Bronchial epithelial cell (primary cell): ENCODE results near the gene WRAP73. TPM values are rescaled to one million over a fixed set of nuclear protein-coding genes. Genes with fewer than 3 reads are reported as not detected.

Experiments used
- DNase-seq: peaks from one replicate; pipeline ENCODE4 v3.0.0-alpha.2; 2010; ENCODE audit warnings: low read depth
- FAIRE-seq: peaks from 2 replicates; lab custom pipeline; 2011; peaks lifted over from hg19 to GRCh38; lab: Jason Lieb, UNC
- H3K27me3 ChIP-seq: 2 replicates; pipeline ENCODE4 v1.5.1; 2011; ENCODE audit warnings: low read length; ENCODE audit not compliant: control insufficient read depth, insufficient read depth
- H3K36me3 ChIP-seq: 2 replicates; pipeline ENCODE4 v1.5.1; 2011; ENCODE audit warnings: low read length; ENCODE audit not compliant: control insufficient read depth, insufficient read depth
- H3K4me3 ChIP-seq: 2 replicates; pipeline ENCODE4 v1.5.1; 2011; ENCODE audit warnings: mild to moderate bottlenecking, low read depth, low read length, control low read depth
- total RNA-seq: library from RNA; depleted of rRNA; stranded (reverse); fragments of >200 nt; gene quantifications from 2 replicates; pipeline ENCODE4 v1.2.1, GENCODE V29; 2014
- TF ChIP-seq, protein P1 (sequence below): IDR thresholded peaks from 2 replicates; pipeline ENCODE4 v1.5.1; 2011; ENCODE audit warnings: mild to moderate bottlenecking, moderate library complexity, low read length, control low read depth, inconsistent platforms; ENCODE audit not compliant: insufficient read depth, severe bottlenecking

WRAP73 gene
- total RNA-seq, 1 donor from 2014 or later, result 21.3 TPM

DNA sequence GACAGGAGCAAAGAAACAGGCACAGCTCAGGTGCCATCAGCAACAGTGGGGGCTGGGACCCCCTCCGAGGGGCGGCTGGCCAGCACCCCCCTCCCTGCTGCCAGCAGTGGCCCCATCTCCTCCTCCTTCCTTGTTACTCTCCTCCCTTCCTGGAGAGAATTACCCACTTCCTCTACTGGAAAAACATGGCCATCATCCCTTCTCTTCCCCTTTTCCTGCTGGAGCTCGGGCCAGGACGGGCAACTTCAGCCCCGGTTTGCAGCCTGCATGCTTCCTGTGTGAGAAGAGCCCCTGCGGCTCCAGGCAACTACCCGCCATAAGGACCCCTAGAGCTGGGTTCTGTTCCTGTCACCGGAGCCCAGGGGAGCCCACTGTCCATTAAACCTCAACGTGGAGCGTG lies 56.2 kb downstream of the WRAP73 start:
- DNase-seq, result no peak
- FAIRE-seq, result no peak
- H3K27me3 ChIP-seq, result peaks cover 2% of the 10 kb centered on the region

DNA sequence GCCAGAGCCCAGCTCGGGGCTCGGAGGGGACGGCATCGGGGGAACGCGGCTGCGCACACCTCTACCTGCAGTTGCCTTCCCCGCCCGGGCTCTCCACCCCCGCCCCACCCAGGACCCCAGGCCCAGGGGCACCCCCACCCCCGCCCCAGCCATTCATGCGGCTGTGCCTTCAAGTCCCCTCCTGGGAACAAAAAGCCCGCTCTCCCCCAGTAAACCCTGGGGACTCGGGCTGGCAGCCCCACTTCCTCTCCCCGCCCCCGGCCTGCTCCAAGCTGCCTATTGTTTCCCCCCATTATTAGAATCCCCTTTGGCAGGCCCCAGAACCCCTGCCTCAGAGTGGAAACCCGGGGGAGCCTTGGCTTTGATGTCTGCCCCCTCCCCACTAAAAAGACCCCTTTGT lies 56.6 kb downstream of the WRAP73 start:
- FAIRE-seq (no peak), DNase-seq (no peak)
- TF ChIP-seq, protein P1, sequence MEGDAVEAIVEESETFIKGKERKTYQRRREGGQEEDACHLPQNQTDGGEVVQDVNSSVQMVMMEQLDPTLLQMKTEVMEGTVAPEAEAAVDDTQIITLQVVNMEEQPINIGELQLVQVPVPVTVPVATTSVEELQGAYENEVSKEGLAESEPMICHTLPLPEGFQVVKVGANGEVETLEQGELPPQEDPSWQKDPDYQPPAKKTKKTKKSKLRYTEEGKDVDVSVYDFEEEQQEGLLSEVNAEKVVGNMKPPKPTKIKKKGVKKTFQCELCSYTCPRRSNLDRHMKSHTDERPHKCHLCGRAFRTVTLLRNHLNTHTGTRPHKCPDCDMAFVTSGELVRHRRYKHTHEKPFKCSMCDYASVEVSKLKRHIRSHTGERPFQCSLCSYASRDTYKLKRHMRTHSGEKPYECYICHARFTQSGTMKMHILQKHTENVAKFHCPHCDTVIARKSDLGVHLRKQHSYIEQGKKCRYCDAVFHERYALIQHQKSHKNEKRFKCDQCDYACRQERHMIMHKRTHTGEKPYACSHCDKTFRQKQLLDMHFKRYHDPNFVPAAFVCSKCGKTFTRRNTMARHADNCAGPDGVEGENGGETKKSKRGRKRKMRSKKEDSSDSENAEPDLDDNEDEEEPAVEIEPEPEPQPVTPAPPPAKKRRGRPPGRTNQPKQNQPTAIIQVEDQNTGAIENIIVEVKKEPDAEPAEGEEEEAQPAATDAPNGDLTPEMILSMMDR, result no peak
- H3K27me3 ChIP-seq, result peaks cover 2% of the 10 kb centered on the region
- H3K36me3 ChIP-seq, result no peaks in the 10 kb centered on the region
- no peak overlapping the region for H3K4me3 ChIP-seq

More for the DNA sequence above, 56.2 kb downstream of the WRAP73 start:
- H3K36me3 ChIP-seq, result no peaks in the 10 kb centered on the region
- H3K4me3 ChIP-seq, result no peak overlapping the region
- TF ChIP-seq, protein P1, result no peak

DNA sequence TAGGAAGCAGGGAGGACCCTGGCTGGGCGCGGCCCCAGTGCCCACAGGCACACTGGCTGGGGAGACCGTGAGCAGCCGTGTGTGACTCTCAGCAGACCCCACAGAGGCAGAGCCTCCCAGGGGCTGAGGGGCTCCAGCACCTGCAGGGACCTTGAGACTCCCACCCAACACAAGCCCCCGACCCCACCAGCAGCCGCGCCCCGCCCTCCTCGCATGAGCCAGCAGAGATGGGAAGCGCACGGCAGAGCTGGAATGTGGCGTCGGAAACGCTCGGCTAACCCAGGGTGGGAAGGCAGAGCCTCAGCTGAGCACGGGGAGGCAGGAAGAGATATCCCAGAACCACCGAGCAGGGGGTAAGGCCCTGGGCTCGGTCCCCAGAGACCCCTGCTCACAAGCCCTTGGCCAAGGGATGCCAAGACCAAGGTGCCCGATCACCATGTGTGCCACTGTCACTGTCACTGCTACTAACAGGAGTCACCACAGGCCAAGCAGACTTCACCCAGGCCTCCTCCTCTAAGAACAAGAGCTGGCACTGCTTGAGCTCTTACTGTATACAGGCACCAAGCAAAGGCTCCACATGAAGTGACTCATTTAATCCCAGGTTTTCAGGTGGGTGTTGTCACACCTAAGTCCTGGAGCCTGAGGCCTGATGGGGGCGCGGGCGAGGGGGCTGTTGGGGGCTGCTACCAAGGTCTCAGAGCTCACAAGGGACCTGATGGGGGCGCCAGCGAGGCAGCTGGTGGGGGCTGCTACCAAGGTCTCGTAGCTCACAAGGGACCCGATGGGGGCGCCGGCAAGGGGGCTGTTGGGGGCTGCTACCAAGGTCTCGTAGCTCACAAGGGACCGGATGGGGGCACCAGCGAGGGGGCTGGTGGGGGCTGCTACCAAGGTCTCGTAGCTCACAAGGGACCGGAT lies 58.7 kb downstream of the WRAP73 start:
- DNase-seq, result no peak
- no peaks in the 10 kb centered on the region for H3K36me3 ChIP-seq
- H3K4me3 ChIP-seq, result no peak overlapping the region
- FAIRE-seq, result no peak
- TF ChIP-seq, protein P1, result no peak
- no peaks in the 10 kb centered on the region for H3K27me3 ChIP-seq

DNA sequence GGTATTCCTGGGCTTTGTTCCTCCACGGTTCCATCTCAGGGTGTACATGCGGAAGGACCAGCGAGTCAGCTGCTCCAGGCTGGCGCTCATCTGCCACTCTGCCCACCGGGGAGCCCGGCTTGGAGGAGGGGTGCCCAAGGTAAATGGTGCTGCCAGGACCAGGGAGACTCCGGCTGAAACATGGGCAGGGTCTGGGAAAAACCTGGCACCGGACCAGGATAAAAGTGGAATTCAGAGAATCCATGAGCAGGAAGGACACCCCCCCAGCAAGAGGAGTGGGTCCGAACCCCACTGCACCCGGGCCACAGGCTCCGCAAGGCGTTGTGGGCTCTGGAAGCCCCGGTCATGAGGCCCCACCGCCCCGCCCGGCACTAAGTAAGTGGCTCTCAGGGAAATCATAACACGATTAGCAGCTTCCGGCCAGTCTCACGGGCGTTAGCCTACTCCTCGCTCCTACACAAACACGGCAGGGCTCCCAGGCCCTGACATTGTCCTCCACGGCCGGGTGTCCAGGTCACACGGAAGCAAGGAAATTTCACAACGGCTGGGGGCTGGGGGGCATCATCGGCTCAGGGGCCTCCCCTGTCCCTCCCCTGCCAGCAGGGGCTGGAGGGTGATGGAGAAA lies 59.7 kb downstream of the WRAP73 start:
- no peak overlapping the region for H3K4me3 ChIP-seq
- TF ChIP-seq, protein P1, result no peak
- FAIRE-seq (no peak), DNase-seq (no peak)
- H3K27me3 ChIP-seq, result no peaks in the 10 kb centered on the region
- no peaks in the 10 kb centered on the region for H3K36me3 ChIP-seq

DNA sequence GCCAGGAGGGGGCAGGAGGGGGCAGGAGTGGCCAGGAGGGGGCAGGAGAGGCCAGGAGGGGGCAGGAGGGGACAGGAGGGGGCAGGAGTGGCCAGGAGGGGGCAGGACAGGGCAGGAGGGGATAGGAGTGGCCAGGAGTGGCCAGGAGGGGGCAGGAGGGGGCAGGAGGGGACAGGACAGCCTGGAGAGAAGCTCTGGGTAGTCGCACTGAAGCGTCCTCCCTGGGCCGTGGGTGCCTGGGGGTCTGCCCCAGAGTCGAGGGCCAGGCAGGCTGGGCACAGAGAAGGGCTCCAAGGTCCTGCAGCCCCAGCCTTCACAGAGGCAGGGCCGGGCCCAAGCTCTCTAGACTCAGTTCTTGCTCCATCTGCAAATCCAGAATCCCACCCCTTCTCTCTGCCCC lies 61.5 kb downstream of the WRAP73 start:
- no peak for FAIRE-seq
- no peak overlapping the region for H3K4me3 ChIP-seq
- DNase-seq, result no peak
- TF ChIP-seq, protein P1, result no peak
- no peaks in the 10 kb centered on the region for H3K36me3 ChIP-seq
- no peaks in the 10 kb centered on the region for H3K27me3 ChIP-seq
